Measurements from ENCODE around the gene CYP27A1.

CYP27A1 gene

GRCh38 chr2:218776488-218776887, 5.5 kb upstream of the CYP27A1 start:
- DNase-seq, result no peak

- DNase-seq, result no peak
Measured at GRCh38 chr2:218777276-218777990, 4.5 kb upstream of the CYP27A1 start.

- DNase-seq, result no peak
Measured at GRCh38 chr2:218780046-218780445, 1.9 kb upstream of the CYP27A1 start.

GRCh38 chr2:218780851-218781690, 876 bp upstream of the CYP27A1 start:
- DNase-seq, result no peak

- no peak for DNase-seq
Measured at GRCh38 chr2:218782528-218782844, 539 bp downstream of the CYP27A1 start.

GRCh38 chr2:218783688-218784087, 1.7 kb downstream of the CYP27A1 start:
- DNase-seq, result no peak

- DNase-seq, result no peak
Measured at GRCh38 chr2:218785103-218785502, 3.2 kb downstream of the CYP27A1 start.

GRCh38 chr2:218786133-218786532, 4.2 kb downstream of the CYP27A1 start:
- DNase-seq, result no peak

GRCh38 chr2:218788529-218789255, 6.7 kb downstream of the CYP27A1 start:
- DNase-seq, result no peak

- no peak for DNase-seq
Measured at GRCh38 chr2:218792433-218792832, 10.5 kb downstream of the CYP27A1 start.

- DNase-seq, result no peak
Measured at GRCh38 chr2:218796691-218797090, 14.7 kb downstream of the CYP27A1 start.

- no peak for DNase-seq
Measured at GRCh38 chr2:218798767-218799504, 17.0 kb downstream of the CYP27A1 start.

- no peak for DNase-seq
Measured at GRCh38 chr2:218799990-218800389, 18.0 kb downstream of the CYP27A1 start.

GRCh38 chr2:218802386-218802994, 20.5 kb downstream of the CYP27A1 start:
- no peak for DNase-seq

- no peak for DNase-seq
Measured at GRCh38 chr2:218804817-218805216, 22.9 kb downstream of the CYP27A1 start.

- no peak for DNase-seq
Measured at GRCh38 chr2:218805627-218806026, 23.7 kb downstream of the CYP27A1 start.

- DNase-seq, result no peak
Measured at GRCh38 chr2:218806346-218806978, 24.5 kb downstream of the CYP27A1 start.

GRCh38 chr2:218807626-218808025, 25.7 kb downstream of the CYP27A1 start:
- DNase-seq, result no peak

GRCh38 chr2:218809515-218809914, 27.6 kb downstream of the CYP27A1 start:
- no peak for DNase-seq

GRCh38 chr2:218810256-218810655, 28.3 kb downstream of the CYP27A1 start:
- DNase-seq, result no peak

- DNase-seq, result no peak
Measured at GRCh38 chr2:218811382-218811781, 29.4 kb downstream of the CYP27A1 start.
